ENCODE results near the gene PRSS53.

PRSS53 gene

DNA sequence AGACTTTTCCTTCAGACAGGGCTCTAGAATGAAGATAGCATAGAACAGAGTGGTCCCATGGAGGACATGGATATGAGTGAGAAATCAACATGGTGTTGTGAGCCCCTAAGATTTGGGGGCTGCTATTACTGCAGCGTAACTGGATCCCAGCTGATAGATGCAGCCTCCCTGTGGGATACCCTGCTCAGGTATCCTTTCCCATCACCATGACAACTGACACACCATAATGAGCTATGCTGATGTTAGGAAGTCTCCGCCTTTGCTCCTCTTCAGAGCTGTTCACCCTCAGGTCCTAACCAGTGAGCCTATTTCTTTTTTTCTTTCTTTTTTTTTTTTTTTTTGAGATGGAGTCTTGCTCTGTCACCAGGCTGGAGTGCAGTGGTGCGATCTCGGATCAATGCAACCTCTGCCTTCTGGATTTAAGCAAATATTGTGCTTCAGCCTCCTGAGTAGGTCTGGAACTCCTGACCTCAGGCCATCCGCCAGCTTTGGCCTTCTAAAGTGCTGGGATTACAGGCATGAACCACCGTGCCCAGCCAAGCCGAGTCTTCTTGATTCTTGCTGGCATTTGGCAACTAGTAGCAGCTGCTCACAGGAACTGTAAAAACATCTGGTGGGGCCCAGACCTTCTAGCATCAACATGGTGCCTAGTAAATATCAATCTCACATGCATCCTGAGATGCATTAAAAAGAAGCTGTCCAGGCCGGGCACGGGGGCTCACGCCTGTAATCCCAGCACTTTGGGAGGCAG, 38.3 kb downstream of the PRSS53 start:
- TF ChIP-seq, protein P1, sequence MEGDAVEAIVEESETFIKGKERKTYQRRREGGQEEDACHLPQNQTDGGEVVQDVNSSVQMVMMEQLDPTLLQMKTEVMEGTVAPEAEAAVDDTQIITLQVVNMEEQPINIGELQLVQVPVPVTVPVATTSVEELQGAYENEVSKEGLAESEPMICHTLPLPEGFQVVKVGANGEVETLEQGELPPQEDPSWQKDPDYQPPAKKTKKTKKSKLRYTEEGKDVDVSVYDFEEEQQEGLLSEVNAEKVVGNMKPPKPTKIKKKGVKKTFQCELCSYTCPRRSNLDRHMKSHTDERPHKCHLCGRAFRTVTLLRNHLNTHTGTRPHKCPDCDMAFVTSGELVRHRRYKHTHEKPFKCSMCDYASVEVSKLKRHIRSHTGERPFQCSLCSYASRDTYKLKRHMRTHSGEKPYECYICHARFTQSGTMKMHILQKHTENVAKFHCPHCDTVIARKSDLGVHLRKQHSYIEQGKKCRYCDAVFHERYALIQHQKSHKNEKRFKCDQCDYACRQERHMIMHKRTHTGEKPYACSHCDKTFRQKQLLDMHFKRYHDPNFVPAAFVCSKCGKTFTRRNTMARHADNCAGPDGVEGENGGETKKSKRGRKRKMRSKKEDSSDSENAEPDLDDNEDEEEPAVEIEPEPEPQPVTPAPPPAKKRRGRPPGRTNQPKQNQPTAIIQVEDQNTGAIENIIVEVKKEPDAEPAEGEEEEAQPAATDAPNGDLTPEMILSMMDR (IDR thresholded peaks at IDR 0.05; ENCODE audit: low read depth, low read length): no peak
- H3K4me3 ChIP-seq (ENCODE audit: low read depth, low read length): no peak overlapping the region

- TF ChIP-seq, protein P1 (IDR thresholded peaks at IDR 0.05; ENCODE audit: low read depth, low read length): no peak
- H3K4me3 ChIP-seq (ENCODE audit: low read depth, low read length): no peak overlapping the region
Observed at GRCh38 chr16:31043898-31044481, 44.8 kb downstream of the PRSS53 start.

- TF ChIP-seq, protein P1 (IDR thresholded peaks at IDR 0.05; ENCODE audit: low read depth, low read length): no peak
- H3K4me3 ChIP-seq (ENCODE audit: low read depth, low read length): no peak overlapping the region
Observed at GRCh38 chr16:31043352-31043751, 45.4 kb downstream of the PRSS53 start.

DNA sequence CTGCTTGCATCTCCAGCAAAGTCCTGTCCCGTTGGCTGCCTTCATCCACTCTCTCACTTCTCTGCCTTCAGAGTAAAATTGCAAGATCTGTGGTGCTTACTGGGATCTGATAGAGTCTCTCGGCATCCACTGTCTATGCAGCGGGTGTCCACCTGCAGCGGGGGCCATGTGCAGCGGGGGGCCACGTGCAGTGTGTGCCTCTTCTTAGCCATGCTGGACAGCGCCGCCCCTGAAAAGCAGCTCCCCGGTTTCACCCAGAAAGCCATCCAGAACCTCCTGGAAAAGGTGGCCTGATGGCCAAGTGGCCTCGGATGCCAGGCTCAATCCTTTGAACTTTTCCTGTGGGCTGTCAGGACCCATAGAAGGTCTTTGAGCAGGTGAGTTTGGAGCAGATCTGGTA, 45.9 kb downstream of the PRSS53 start:
- H3K4me3 ChIP-seq (ENCODE audit: low read depth, low read length): no peak overlapping the region
- TF ChIP-seq, protein P1 (IDR thresholded peaks at IDR 0.05; ENCODE audit: low read depth, low read length): no peak

GRCh38 chr16:31038993-31039392, 49.8 kb downstream of the PRSS53 start:
- TF ChIP-seq, protein P1 (IDR thresholded peaks at IDR 0.05; ENCODE audit: low read depth, low read length): no peak
- no peak overlapping the region for H3K4me3 ChIP-seq (ENCODE audit: low read depth, low read length)

DNA sequence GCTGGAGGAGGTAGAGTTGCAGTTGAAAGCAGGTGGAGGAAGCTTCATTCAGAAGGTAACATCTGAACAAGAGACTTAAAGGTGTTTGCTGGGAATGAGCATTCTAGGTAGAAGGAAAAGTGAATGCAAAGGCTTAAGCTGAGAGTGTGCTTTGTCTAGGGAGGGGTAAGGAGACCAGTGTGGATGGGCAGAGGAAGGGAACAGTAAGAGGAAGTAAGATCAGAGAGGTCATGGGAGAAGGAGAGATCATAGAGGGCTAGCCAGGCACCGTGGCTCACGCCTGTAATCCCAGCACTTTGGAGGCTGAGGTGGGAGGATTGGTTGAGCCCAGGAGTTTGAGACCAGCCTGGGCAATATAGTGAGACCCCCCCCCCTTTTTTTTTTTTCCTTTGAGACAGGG, 52.1 kb downstream of the PRSS53 start:
- TF ChIP-seq, protein P1 (IDR thresholded peaks at IDR 0.05; ENCODE audit: low read depth, low read length): no peak

DNA sequence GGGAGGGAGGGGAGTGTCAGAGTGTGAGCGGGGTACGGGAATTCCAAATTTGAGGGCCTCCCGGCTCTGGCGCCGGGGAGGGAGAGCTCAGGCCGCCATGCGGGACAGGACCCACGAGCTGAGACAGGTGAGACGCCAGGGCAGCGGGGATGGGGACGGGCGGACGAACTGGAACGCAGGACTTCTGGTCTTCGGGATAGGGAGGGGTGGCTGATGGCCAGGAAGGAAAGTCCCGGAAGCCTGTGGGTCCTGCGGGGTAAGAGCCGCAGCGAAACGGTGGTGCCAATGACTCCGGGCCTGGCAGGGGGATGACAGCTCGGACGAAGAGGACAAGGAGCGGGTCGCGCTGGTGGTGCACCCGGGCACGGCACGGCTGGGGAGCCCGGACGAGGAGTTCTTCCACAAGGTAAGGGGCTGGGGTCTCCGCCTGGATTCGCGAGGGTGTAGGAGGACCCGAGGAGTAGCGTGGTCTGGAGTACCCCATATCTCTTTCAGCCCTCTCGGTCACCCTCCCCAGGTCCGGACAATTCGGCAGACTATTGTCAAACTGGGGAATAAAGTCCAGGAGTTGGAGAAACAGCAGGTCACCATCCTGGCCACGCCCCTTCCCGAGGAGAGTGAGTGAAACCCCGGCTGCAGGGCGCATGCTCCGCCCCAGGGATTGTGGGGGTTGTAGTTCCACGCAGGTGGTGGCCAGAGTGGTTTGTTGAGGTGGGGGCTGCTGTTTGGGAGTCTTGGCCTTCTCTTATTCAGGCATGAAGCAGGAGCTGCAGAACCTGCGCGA, 54.8 kb downstream of the PRSS53 start:
- TF ChIP-seq, protein P1 (IDR thresholded peaks at IDR 0.05; ENCODE audit: low read depth, low read length): no peak
- H3K4me3 ChIP-seq (ENCODE audit: low read depth, low read length): peak overlapping the region; percentile 74

More for the DNA sequence above, 52.1 kb downstream of the PRSS53 start:
- no peak overlapping the region for H3K4me3 ChIP-seq (ENCODE audit: low read depth, low read length)

Measured in WI38 (cell line).